NCI-H524 (cell line): ENCODE measurements around the gene CCDC12.
A peak's percentile ranks its signal among the peaks of the same experiment; 100 is the strongest.
"Not testable (repeated sequence)": the region's sequence is repeated elsewhere in the genome, so short reads cannot be mapped to it uniquely, and the experiment has no call there.

Experiments
- DNase-seq, 2 experiments: peaks; one replicate each; lab custom pipeline; 2025; lab: John Stamatoyannopoulos, UW

Gene CCDC12

GRCh38 chr3:46978985-46979944, 2.7 kb upstream of the CCDC12 start, which contains the start of gene NBEAL2:
Gene NBEAL2, plus strand, starts transcription at chr3:46979666. Its CDS starts 196 bp downstream, at chr3:46979862.
- DNase-seq: peak; percentile 48 to 82

GRCh38 chr3:46978381-46978780, 1.8 kb upstream of the CCDC12 start:
- no peak for DNase-seq

- DNase-seq: no peak
Measured at GRCh38 chr3:46977811-46978195, 1.3 kb upstream of the CCDC12 start.

- no peak for DNase-seq
Measured at GRCh38 chr3:46974421-46975171, 1.9 kb downstream of the CCDC12 start.

- no peak for DNase-seq
Measured at GRCh38 chr3:46972396-46972795, 4.1 kb downstream of the CCDC12 start.

GRCh38 chr3:46971742-46972141, 4.8 kb downstream of the CCDC12 start:
- no peak for DNase-seq

- no peak for DNase-seq
Measured at GRCh38 chr3:46971151-46971550, 5.4 kb downstream of the CCDC12 start.

GRCh38 chr3:46970391-46971091, 6.0 kb downstream of the CCDC12 start:
- no peak for DNase-seq

GRCh38 chr3:46968783-46969428, 7.6 kb downstream of the CCDC12 start:
- DNase-seq: no peak

- DNase-seq: no peak
Measured at GRCh38 chr3:46966811-46967210, 9.7 kb downstream of the CCDC12 start.

- DNase-seq: no peak
Measured at GRCh38 chr3:46965151-46965550, 11.4 kb downstream of the CCDC12 start.

- DNase-seq: not testable (repeated sequence)
Measured at GRCh38 chr3:46964038-46964590, 12.4 kb downstream of the CCDC12 start.

- DNase-seq: no peak
Measured at GRCh38 chr3:46962990-46963389, 13.6 kb downstream of the CCDC12 start.

GRCh38 chr3:46962427-46962826, 14.1 kb downstream of the CCDC12 start:
- DNase-seq: no peak

GRCh38 chr3:46960835-46961234, 15.7 kb downstream of the CCDC12 start:
- DNase-seq: no peak

GRCh38 chr3:46960081-46960701, 16.4 kb downstream of the CCDC12 start:
- DNase-seq: no peak

GRCh38 chr3:46959161-46959511, 17.4 kb downstream of the CCDC12 start:
- no peak for DNase-seq

- no peak for DNase-seq
Measured at GRCh38 chr3:46958467-46959160, 17.9 kb downstream of the CCDC12 start.

- DNase-seq: no peak
Measured at GRCh38 chr3:46957092-46957820, 19.3 kb downstream of the CCDC12 start.

GRCh38 chr3:46955801-46956259, 20.7 kb downstream of the CCDC12 start:
- DNase-seq: no peak
